Erythroblast (primary cell): Measurements from ENCODE around the gene PIK3R4.

ENCODE experiments used
- GATA1 ChIP-seq: IDR thresholded peaks from 2 replicates; pipeline ENCODE4 v1.6.1; 2011; ENCODE audit warnings: low read depth, mild to moderate bottlenecking, control low read depth, low read length, moderate library complexity
- POLR2A ChIP-seq: IDR thresholded peaks from 2 replicates; pipeline ENCODE4 v1.6.1; 2011; ENCODE audit warnings: mild to moderate bottlenecking, low read length

DNA sequence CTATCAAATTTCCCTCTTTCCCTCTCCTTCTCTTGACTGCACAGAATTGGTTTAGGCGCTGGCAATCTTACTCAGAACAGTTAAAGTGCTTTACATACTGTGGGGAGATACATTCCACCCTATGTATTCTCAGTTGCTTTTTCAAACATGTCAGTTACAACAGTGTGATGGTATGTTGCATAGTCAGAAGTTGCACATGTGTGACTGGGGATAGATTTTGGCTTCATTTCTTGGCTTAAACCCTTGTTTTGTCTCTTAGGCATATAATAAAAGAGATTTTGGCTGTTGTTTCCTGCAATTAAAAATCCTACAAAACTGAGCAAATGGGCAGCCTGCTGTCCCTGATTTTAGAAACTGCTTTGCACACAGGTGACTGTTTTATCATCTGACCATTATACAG lies 86.7 kb downstream of the PIK3R4 start:
- TF ChIP-seq POLR2A: no peak
- no peak for TF ChIP-seq GATA1
